Omental fat pad (tissue), 4 donors: ENCODE results near the gene SURF1. TPM values are rescaled to one million over a fixed set of nuclear protein-coding genes. Genes with fewer than 3 reads are reported as not detected.

ENCODE experiments used
- ATAC-seq: fragments of 150-250 bp; one replicate; pipeline ENCODE4 v1.9.1; 2016; ENCODE audit warnings: mild to moderate bottlenecking, moderate library complexity; ENCODE audit not compliant: low FRiP score
- DNase-seq: peaks from one replicate; pipeline ENCODE4 v3.0.0-alpha.2; 2019; ENCODE audit warnings: low spot score
- total RNA-seq, 4 donors: library from RNA; depleted of rRNA; stranded (reverse); fragments of >200 nt; gene quantifications; one replicate each; pipeline ENCODE4 v1.1.0, GENCODE V29; 2016
- TF ChIP-seq, protein P1 (sequence below), 3 donors: fragments of 450-650 bp; IDR thresholded peaks; one replicate each; pipeline ENCODE4 v1.5.1; 2016 to 2017; ENCODE audit warnings: antibody characterized with exemption in 3 of 3, mild to moderate bottlenecking in 3 of 3, moderate library complexity in 2 of 3

SURF1 gene
- total RNA-seq, 4 donors from 2014 or later: 30.3 to 47.1 (median 41.1) TPM

DNA sequence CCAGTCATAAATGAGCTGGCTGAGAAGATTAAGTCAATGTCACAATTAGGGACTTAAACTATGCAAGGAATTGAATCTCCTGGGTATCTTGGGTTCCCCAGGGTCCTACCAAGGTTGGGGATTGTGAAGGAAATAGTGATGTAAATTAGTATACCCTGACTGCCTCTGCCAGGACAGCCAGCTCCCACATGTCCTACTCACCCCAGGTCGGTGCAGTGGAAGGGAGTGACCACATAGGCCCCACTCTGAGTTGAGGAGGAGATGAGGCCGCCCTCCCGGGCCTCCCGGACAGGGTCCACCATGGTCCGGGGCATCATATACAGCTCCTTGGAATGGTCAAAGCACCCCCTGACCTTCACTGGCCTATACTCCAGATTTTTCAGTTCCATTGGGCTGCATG is 2.7 kb downstream of the SURF1 start:
- no peak for ATAC-seq

DNA sequence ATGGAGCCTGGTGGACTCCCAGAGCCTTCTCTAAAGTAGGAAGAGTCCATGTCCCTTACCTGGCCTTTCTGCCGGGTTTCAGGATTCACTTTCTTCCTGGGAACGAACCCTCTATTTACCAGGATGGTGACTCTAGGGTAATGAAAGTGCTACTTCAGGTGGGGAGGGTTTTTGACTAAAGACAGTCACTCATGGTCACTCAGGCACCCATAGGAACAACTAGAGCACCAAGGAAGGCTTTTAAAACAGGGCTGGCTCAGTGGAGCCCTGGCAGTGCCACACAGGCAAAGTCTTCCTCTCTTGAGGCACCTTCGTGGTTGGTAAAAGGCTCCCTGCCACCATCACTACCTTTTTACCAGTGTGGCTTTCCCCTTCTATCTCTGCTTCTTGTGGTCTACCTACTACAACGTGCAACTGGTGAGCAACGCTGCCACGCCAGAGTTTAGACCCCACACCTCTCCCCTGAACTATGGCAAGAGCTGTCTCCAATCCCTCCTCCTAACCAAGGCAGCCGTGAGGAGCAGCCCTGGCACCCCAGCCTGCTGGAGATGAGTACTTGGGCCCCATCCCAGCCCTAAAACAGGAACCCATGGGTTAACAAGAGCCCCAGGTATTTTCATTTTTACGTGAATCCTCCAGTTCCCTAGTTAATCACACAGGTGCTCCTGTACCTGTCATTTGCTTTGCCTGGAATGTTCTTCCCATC is 3.5 kb downstream of the SURF1 start:
- DNase-seq (no peak), ATAC-seq (no peak)
- TF ChIP-seq, protein P1, sequence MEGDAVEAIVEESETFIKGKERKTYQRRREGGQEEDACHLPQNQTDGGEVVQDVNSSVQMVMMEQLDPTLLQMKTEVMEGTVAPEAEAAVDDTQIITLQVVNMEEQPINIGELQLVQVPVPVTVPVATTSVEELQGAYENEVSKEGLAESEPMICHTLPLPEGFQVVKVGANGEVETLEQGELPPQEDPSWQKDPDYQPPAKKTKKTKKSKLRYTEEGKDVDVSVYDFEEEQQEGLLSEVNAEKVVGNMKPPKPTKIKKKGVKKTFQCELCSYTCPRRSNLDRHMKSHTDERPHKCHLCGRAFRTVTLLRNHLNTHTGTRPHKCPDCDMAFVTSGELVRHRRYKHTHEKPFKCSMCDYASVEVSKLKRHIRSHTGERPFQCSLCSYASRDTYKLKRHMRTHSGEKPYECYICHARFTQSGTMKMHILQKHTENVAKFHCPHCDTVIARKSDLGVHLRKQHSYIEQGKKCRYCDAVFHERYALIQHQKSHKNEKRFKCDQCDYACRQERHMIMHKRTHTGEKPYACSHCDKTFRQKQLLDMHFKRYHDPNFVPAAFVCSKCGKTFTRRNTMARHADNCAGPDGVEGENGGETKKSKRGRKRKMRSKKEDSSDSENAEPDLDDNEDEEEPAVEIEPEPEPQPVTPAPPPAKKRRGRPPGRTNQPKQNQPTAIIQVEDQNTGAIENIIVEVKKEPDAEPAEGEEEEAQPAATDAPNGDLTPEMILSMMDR (IDR thresholded peaks at IDR 0.05): no peak

More for the DNA sequence above, 2.7 kb downstream of the SURF1 start:
- TF ChIP-seq, protein P1 (IDR thresholded peaks at IDR 0.05): no peak
- no peak for DNase-seq

DNA sequence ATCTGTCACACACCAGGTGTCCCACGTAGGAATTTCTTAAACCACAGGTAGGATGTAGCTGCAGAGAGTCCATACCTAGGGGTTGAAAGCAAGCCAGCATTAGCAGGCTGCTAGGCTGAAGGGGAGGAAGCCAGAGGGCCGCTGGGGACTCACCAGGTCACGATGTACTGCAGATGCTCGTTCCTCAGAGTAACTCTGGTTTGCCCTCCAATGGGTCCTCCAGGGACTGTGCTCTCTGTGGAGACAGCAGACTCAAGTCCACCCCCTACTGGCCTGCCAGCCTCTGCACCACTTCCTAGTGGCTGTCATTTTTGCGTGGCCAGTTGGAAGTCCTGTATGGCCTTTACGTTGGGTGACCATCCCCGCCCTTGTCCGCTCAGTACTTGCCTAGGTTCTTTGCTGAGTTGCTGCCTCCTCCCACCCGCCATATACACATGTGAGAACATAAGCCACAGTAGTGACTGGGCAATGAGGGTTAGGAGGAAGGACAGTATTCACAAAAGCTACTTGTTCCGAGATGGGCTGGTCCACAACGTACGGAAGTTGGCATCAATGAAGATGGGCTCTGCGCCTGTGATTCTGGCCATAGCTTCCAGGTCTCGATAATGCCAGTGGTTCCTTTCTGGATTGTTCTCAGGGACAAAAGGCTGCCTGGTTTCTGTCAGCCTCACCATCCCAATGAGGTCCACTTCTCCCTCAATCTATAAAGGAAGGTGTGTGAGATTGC is 4.2 kb downstream of the SURF1 start:
- ATAC-seq (no peak), DNase-seq (no peak)
- TF ChIP-seq, protein P1 (IDR thresholded peaks at IDR 0.05): no peak

DNA sequence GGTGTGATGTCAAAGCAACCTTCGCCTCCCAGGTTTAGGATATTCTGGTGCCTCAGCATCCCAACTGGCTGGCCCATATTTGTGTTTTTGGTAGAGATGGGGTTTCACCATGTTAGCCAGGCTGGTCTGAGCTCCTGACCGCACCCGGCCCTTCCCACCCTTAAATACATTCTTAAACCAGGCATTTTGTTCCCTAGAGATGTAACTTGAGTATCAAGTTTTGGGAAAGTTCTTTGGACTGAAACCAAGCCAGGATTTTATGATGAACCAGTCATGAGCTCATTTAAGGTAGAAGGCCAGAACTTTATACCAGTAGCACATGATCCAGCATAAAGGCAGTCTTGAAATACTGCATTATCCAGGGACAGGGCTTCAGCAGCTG is 4.8 kb downstream of the SURF1 start:
- DNase-seq (no peak), ATAC-seq (no peak)
- TF ChIP-seq, protein P1 (IDR thresholded peaks at IDR 0.05): no peak

DNA sequence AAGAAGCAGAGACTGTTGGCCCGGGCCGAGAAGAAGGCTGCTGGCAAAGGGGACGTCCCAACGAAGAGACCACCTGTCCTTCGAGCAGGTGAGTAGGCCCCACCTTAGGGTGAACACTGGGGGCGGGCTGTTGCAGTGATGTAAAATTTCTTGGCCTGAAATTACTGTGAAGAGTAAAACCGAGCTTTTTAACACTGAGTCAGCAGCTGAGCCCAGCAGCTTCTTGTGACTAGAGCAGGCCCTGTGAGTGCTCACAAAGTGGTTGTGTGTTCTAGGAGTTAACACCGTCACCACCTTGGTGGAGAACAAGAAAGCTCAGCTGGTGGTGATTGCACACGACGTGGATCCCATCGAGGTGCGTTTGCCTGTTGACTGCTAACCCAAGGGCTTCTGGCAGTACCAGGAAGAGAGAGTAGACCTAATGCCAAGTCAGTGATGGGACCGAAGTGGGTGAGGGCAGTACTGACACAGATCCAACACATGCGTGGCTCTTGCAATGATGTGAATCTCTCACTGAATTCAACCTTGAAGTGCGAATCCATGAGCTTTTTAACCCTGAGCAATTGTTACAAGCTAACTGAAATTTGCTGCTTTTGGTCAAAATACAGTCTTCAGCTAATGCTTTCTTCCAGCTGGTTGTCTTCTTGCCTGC is 6.2 kb downstream of the SURF1 start:
- TF ChIP-seq, protein P1 (IDR thresholded peaks at IDR 0.05): no peak
- DNase-seq (no peak), ATAC-seq (no peak)

DNA sequence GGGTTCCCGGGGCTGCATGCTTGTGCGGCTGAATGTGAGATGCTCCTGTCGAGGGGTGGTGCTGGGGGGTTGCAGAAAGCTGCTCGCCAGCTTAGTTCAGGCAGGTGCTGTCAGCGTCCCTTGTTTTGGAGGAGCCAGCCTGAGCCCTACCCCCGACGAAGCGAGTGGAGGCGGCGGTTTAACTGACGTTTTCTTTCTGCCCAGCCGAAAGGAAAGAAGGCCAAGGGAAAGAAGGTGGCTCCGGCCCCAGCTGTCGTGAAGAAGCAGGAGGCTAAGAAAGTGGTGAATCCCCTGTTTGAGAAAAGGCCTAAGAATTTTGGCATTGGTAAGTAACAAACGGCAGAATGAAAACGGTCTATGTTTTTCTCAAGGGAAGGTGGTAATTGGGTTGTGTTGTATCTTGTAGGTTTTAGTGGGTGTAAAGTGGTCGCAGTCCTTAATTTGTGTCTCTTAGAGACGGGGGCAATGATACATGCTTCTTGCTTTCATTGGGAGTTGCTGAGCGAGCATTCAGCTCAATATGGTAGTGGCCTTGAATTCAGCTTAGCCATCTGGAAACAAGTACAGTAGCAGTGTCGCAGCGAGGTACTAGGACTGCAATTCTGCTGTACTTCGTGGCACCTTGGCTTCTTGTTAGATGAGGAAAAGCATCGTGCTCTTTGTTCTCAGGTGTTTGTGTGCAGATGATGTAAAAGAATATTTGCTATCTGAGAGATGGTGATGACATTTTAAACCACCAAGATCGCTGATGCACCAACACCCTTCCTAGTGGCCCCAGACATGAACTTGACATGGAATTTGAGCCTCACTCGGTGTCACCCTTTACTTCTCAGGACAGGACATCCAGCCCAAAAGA is 7.3 kb downstream of the SURF1 start:
- no peak for ATAC-seq
- DNase-seq: no peak
- TF ChIP-seq, protein P1 (IDR thresholded peaks at IDR 0.05): no peak
